Measurements from ENCODE around the gene BHLHA9. TPM values are rescaled to one million over a fixed set of nuclear protein-coding genes. Genes with fewer than 3 reads are reported as not detected.

The BHLHA9 gene
- total RNA-seq, 6 experiments from 2014 or later = not detected

- Mint-ChIP-seq H3K9me3 (peaks cover 5% of the 10 kb centered on the region), H3K4me3 (no peak overlapping the region), H3K27me3 (ENCODE audit: insufficient read depth) (peaks cover 26% of the 10 kb centered on the region), H3K36me3 (ENCODE audit: low read depth) (no peaks in the 10 kb centered on the region), H3K27ac (no peak overlapping the region), H3K4me1 (ENCODE audit: low read depth) (no peaks in the 10 kb centered on the region)
- no peak for TF ChIP-seq CTCF (IDR thresholded peaks at IDR 0.05)
- no peak for DNase-seq
These were observed 42.1 kb downstream of the BHLHA9 start for GRCh38 chr17:1312261-1312870.

GRCh38 chr17:1313270-1314005 is 43.2 kb downstream of the BHLHA9 start:
- H3K9me3 Mint-ChIP-seq = no peaks in the 10 kb centered on the region
- TF ChIP-seq CTCF (IDR thresholded peaks at IDR 0.05) = no peak
- no peaks in the 10 kb centered on the region for H3K36me3 Mint-ChIP-seq (ENCODE audit: low read depth)
- DNase-seq = no peak
- no peak overlapping the region for H3K27ac Mint-ChIP-seq
- H3K4me1 Mint-ChIP-seq (ENCODE audit: low read depth) = no peaks in the 10 kb centered on the region
- no peak overlapping the region for H3K4me3 Mint-ChIP-seq
- H3K27me3 Mint-ChIP-seq (ENCODE audit: insufficient read depth) = peaks cover 21% of the 10 kb centered on the region

GRCh38 chr17:1315409-1315808 is 45.2 kb downstream of the BHLHA9 start:
- no peaks in the 10 kb centered on the region for H3K9me3 Mint-ChIP-seq
- TF ChIP-seq CTCF (IDR thresholded peaks at IDR 0.05) = no peak
- no peaks in the 10 kb centered on the region for H3K4me1 Mint-ChIP-seq (ENCODE audit: low read depth)
- no peak for DNase-seq
- H3K27ac Mint-ChIP-seq = no peak overlapping the region
- no peaks in the 10 kb centered on the region for H3K36me3 Mint-ChIP-seq (ENCODE audit: low read depth)
- H3K4me3 Mint-ChIP-seq = no peak overlapping the region
- H3K27me3 Mint-ChIP-seq (ENCODE audit: insufficient read depth) = peaks cover 32% of the 10 kb centered on the region

GRCh38 chr17:1315891-1316403 is 45.7 kb downstream of the BHLHA9 start:
- TF ChIP-seq CTCF (IDR thresholded peaks at IDR 0.05) = no peak
- H3K4me1 Mint-ChIP-seq (ENCODE audit: low read depth) = no peaks in the 10 kb centered on the region
- H3K36me3 Mint-ChIP-seq (ENCODE audit: low read depth) = no peaks in the 10 kb centered on the region
- peaks cover 37% of the 10 kb centered on the region for H3K27me3 Mint-ChIP-seq (ENCODE audit: insufficient read depth)
- DNase-seq = no peak
- no peaks in the 10 kb centered on the region for H3K9me3 Mint-ChIP-seq
- H3K4me3 Mint-ChIP-seq = no peak overlapping the region
- H3K27ac Mint-ChIP-seq = no peak overlapping the region

Other genes with a start within 250 kb of the BHLHA9 start
- 10 to 100 TPM; 49.3 to 58.4 (median 54.4) TPM for gene ABR, start 90.5 kb upstream of the BHLHA9 start, total RNA-seq (2021; fragmentation: NEBNext Ultra II Directional; extraction: Animal tissue kit (Norgen Biotek cat#: 25700))
- not detected for gene TRARG1, start 9.2 kb downstream of the BHLHA9 start, total RNA-seq (2021; fragmentation: NEBNext Ultra II Directional; extraction: Animal tissue kit (Norgen Biotek cat#: 25700))
- 100 to 1,000 TPM; 713 to 967 (median 844) TPM for gene YWHAE, start 129.8 kb downstream of the BHLHA9 start, total RNA-seq (2021; fragmentation: NEBNext Ultra II Directional; extraction: Animal tissue kit (Norgen Biotek cat#: 25700))
- gene CRK, start 185.8 kb downstream of the BHLHA9 start, total RNA-seq (2021; fragmentation: NEBNext Ultra II Directional; extraction: Animal tissue kit (Norgen Biotek cat#: 25700)) = 10 to 100 TPM; 71.1 to 83.1 (median 77.5) TPM
- gene MYO1C, start 222.2 kb downstream of the BHLHA9 start, total RNA-seq (2021; fragmentation: NEBNext Ultra II Directional; extraction: Animal tissue kit (Norgen Biotek cat#: 25700)) = 100 to 1,000 TPM; 310 to 400 (median 328) TPM
- 10 to 100 TPM; 18.2 to 23.5 (median 20.3) TPM for gene INPP5K, start 246.2 kb downstream of the BHLHA9 start, total RNA-seq (2021; fragmentation: NEBNext Ultra II Directional; extraction: Animal tissue kit (Norgen Biotek cat#: 25700))

Data from HFFc6 (cell line).